ENCODE results near the gene NISCH. TPM values are rescaled to one million over a fixed set of nuclear protein-coding genes. Genes with fewer than 3 reads are reported as not detected.

Gene NISCH
- polyA plus RNA-seq, 3 donors: 9.7 to 106 (median 13.1) TPM

GRCh38 chr3:52471371-52472238 is 16.2 kb downstream of the NISCH start:
- H3K9me3 ChIP-seq (replicated peaks in 1 of 2; ENCODE audit: control insufficient read depth in 1 of 2, insufficient read depth in 1 of 2, low read length in 2 of 2): no peaks in the 10 kb centered on the region
- DNase-seq: peak; percentile 57 to 74 (median 67)
- Mint-ChIP-seq H3K4me1 (peaks cover 56% of the 10 kb centered on the region), H3K4me3 (peak overlapping the region in 1 of 2 donors; percentile 39), H3K9me3 (no peaks in the 10 kb centered on the region), H3K36me3 (peaks cover 30 to 75% of the 10 kb centered on the region in 2 donors), H3K27me3 (ENCODE audit: low read depth in 3 of 3) (peaks cover 0 to 2% (median 0%) of the 10 kb centered on the region in 3 donors), H3K27ac (peak overlapping the region in 4 of 7 donors; percentile 59 to 76 (median 66))
- H3K79me2 ChIP-seq (ENCODE audit: insufficient read depth, low read length): peaks cover 27% of the 10 kb centered on the region
- no peak overlapping the region for H3K4me2 ChIP-seq (replicated peaks; ENCODE audit: extremely low read depth, low read length, poor library complexity, severe bottlenecking)
- H3K4me3 ChIP-seq (replicated peaks in 1 of 3; ENCODE audit: low read depth in 2 of 3, low read length in 3 of 3): no peak overlapping the region
- WGBS (ENCODE audit: insufficient coverage): 63% methylated on average over 26 of the region's 26 CpGs
- no peak overlapping the region for H3K27ac ChIP-seq (ENCODE audit: low read depth in 1 of 2, low read length in 2 of 2)
- peaks cover 7% of the 10 kb centered on the region for H4K20me1 ChIP-seq (ENCODE audit: insufficient read depth, low read length)
- no peak overlapping the region for H2AFZ ChIP-seq (ENCODE audit: insufficient read depth, low read depth, low read length, poor library complexity, severe bottlenecking)
- TF ChIP-seq CTCF (IDR thresholded peaks at IDR 0.05): peak; percentile 84
- peaks cover 52 to 55% of the 10 kb centered on the region in 2 donors for H3K4me1 ChIP-seq (ENCODE audit: control insufficient read depth in 1 of 2, insufficient read depth in 2 of 2, low read length in 2 of 2)
- intact Hi-C loops (cut with micrococcal nuclease): loop anchor here (1.0 to 5.0 kb wide), 2 partner anchors 61 to 66 kb away; partner anchors contain the start of gene NT5DC2 (in 1 of the 2)
- no peaks in the 10 kb centered on the region for H3K27me3 ChIP-seq (ENCODE audit: control insufficient read depth in 2 of 2, insufficient read depth in 2 of 2, low read length in 2 of 2)
- H3K9ac ChIP-seq (ENCODE audit: insufficient read depth, low read length, poor library complexity, severe bottlenecking): no peak overlapping the region
- peaks cover 14 to 63% of the 10 kb centered on the region in 2 donors for H3K36me3 ChIP-seq (replicated peaks in 1 of 2; ENCODE audit: control insufficient read depth in 1 of 2, insufficient read depth in 2 of 2, low read length in 2 of 2)

- Mint-ChIP-seq H3K27ac (peak overlapping the region in 6 of 7 donors; percentile 15 to 77 (median 70)), H3K4me1 (peaks cover 63% of the 10 kb centered on the region), H3K4me3 (peak overlapping the region in 1 of 2 donors; percentile 39), H3K27me3 (ENCODE audit: low read depth in 3 of 3) (peaks cover 0 to 2% (median 0%) of the 10 kb centered on the region in 3 donors), H3K9me3 (no peaks in the 10 kb centered on the region), H3K36me3 (peaks cover 33 to 74% of the 10 kb centered on the region in 2 donors)
- Histone ChIP-seq H3K4me1 (ENCODE audit: control insufficient read depth in 1 of 2, insufficient read depth in 2 of 2, low read length in 2 of 2) (peaks cover 60 to 63% of the 10 kb centered on the region in 2 donors), H3K36me3 (replicated peaks in 1 of 2; ENCODE audit: control insufficient read depth in 1 of 2, insufficient read depth in 2 of 2, low read length in 2 of 2) (peaks cover 19 to 64% of the 10 kb centered on the region in 2 donors), H3K9ac (ENCODE audit: insufficient read depth, low read length, poor library complexity, severe bottlenecking) (no peak overlapping the region), H3K4me2 (replicated peaks; ENCODE audit: extremely low read depth, low read length, poor library complexity, severe bottlenecking) (no peak overlapping the region), H3K4me3 (replicated peaks in 1 of 3; ENCODE audit: low read depth in 2 of 3, low read length in 3 of 3) (no peak overlapping the region), H2AFZ (ENCODE audit: insufficient read depth, low read depth, low read length, poor library complexity, severe bottlenecking) (no peak overlapping the region), H3K27ac (ENCODE audit: low read depth in 1 of 2, low read length in 2 of 2) (peak overlapping the region; percentile 5 to 26), H3K9me3 (replicated peaks in 1 of 2; ENCODE audit: control insufficient read depth in 1 of 2, insufficient read depth in 1 of 2, low read length in 2 of 2) (no peaks in the 10 kb centered on the region), H4K20me1 (ENCODE audit: insufficient read depth, low read length) (peaks cover 6% of the 10 kb centered on the region), H3K79me2 (ENCODE audit: insufficient read depth, low read length) (peaks cover 24% of the 10 kb centered on the region), H3K27me3 (ENCODE audit: control insufficient read depth in 2 of 2, insufficient read depth in 2 of 2, low read length in 2 of 2) (no peaks in the 10 kb centered on the region)
- DNase-seq: no peak
- intact Hi-C loops (cut with micrococcal nuclease): loop anchor here (1.0 to 5.0 kb wide), 2 partner anchors 60 to 65 kb away; partner anchors contain the start of gene NT5DC2 (in 1 of the 2)
- TF ChIP-seq CTCF (IDR thresholded peaks at IDR 0.05): peak; percentile 11
- WGBS (ENCODE audit: insufficient coverage): 68% methylated on average over 12 of the region's 14 CpGs
These were observed 17.0 kb downstream of the NISCH start for GRCh38 chr3:52472239-52473000.

Measured in CD14-positive monocyte (primary cell).